Heart right ventricle (tissue), 16 donors: ENCODE data around the gene RNASEH1. TPM values are rescaled to one million over a fixed set of nuclear protein-coding genes. Genes with fewer than 3 reads are reported as not detected.

Source experiments
- ATAC-seq, 8 donors: fragments of 200-7000 bp; cut with Tn5 transposase; one replicate each; pipeline ENCODE4 v1.9.1; 2020; ENCODE audit warnings: mild to moderate bottlenecking in 8 of 8, moderate library complexity in 8 of 8, moderate number of reproducible peaks in 1 of 8
- DNase-seq, 2 donors: peaks; one replicate each; pipeline ENCODE4 v3.0.0-alpha.2; 2020
- H3K27ac ChIP-seq, 10 donors: fragments of 200-600 bp; sonication (generic) in 2 of 10; one replicate each; pipeline versions ENCODE4 v1.5.0 to v1.8.0; 2020 to 2022; ENCODE audit warnings: mild to moderate bottlenecking in 3 of 10
- H3K27me3 ChIP-seq, 7 donors: fragments of 200-600 bp; one replicate each; pipeline ENCODE4 v1.8.0; 2021 to 2022; ENCODE audit warnings: mild to moderate bottlenecking in 2 of 7
- H3K36me3 ChIP-seq, 9 donors: fragments of 200-600 bp; sonication (generic) in 1 of 9; one replicate each; pipeline versions ENCODE4 v1.5.0 to v1.8.0; 2020 to 2022; ENCODE audit warnings: mild to moderate bottlenecking in 2 of 9
- H3K4me1 ChIP-seq, 9 donors: fragments of 200-600 bp; sonication (generic) in 1 of 9; one replicate each; pipeline versions ENCODE4 v1.5.0 to v1.8.0; 2020 to 2022; ENCODE audit warnings: mild to moderate bottlenecking in 4 of 9
- H3K4me3 ChIP-seq, 10 donors: fragments of 200-600 bp; sonication (generic) in 2 of 10; one replicate each; pipeline versions ENCODE4 v1.5.0 to v1.8.0; 2020 to 2022; ENCODE audit warnings: mild to moderate bottlenecking in 7 of 10, moderate library complexity in 2 of 10
- H3K9me3 ChIP-seq, 11 donors: fragments of 200-600 bp in 10 of 11; sonication (generic) in 2 of 11; one replicate each; pipeline versions ENCODE4 v1.5.0 to v1.8.0; 2013 to 2022; ENCODE audit warnings: mild to moderate bottlenecking in 2 of 11, control low read depth in 1 of 11, moderate library complexity in 1 of 11
- CTCF ChIP-seq, 9 donors: fragments of 200-600 bp; sonication (generic) in 2 of 9; IDR thresholded peaks; one replicate each; pipeline versions ENCODE4 v1.5.0 to v1.8.0; 2021 to 2022; ENCODE audit warnings: antibody characterized with exemption in 9 of 9, mild to moderate bottlenecking in 5 of 9, moderate library complexity in 1 of 9
- WGBS, 2 donors: extraction: QIAGEN DNeasy Blood & Tissue Kit; methylation state at CpG; one replicate each; pipeline ENCODE4 v1.1.7; 2013; ENCODE audit warnings: inconsistent platforms in 1 of 2; 5-methylcytosine and 5-hydroxymethylcytosine counted together
- intact Hi-C, 10 donors: fragments of 100-400 bp; cut with DNase I; formaldehyde crosslinking; loops; one replicate each; pipeline versions ENCODE4 v1.11.1 to v1.14.2; 2022
- polyA plus RNA-seq, 2 donors: library from polyadenylated mRNA; stranded (reverse); fragments of 200-250 nt; gene quantifications; one replicate each; pipeline ENCODE4 v1.2.3, GENCODE V29; 2013
- total RNA-seq, 10 donors: library from RNA; stranded (reverse); fragmentation: NEBNext Ultra II Directional in 3 of 10; extraction: Animal tissue kit (Norgen Biotek cat#: 25700) in 3 of 10; gene quantifications; one replicate each; pipeline versions ENCODE4 v1.2.1 to v1.2.4, GENCODE V29; 2021 to 2023
- donor health status: Arrhythmogenic right ventricular cardiomyopathy.
- donor health status: ischemic (EF 13 %, LVEDD 7.1; RV severe dilation, severe dysfunction).
- donor health status: healthy with polysubstance abuse.
- donor health status: DM: no; HTN: yes; CAD: no.
- donor health status: DM: no; HTN: no; CAD: no.
- donor health status: ischemic (EF 25% LVEDD 6.9; RV normal size, moderate dysfunction).
- donor health status: ischemic (EF 25% LVEDD 5.7; RV mildly dilated, moderate dysfunction).
- donor health status: healthy.
- donor health status: DM: yes; HTN: yes; CAD: no.
- donor health status: Ischemic cardiomyopathy.
- donor health status: ischemic (EF 35%, LVEDD 5.7; RV mildly dilated, moderate dysfunction).
- donor health status: nonischemic (EF 11% LVEDD 7.7; RV severe dilation, severe dysfunction).
- donor health status: DM: yes; HTN: yes; CAD: no.
- donor health status: PGD.
- donor health status: ischemic (EF 29% LVEDD 5.4; RV normal size, mild dysfunction).
- donor health status: nonischemic (EF 23%, LVEDD 6.1; RV moderate dilation, normal function).

RNASEH1 gene
- total and polyA plus RNA-seq, 12 donors, result 8.7 to 24.0 (median 19.3) TPM

DNA sequence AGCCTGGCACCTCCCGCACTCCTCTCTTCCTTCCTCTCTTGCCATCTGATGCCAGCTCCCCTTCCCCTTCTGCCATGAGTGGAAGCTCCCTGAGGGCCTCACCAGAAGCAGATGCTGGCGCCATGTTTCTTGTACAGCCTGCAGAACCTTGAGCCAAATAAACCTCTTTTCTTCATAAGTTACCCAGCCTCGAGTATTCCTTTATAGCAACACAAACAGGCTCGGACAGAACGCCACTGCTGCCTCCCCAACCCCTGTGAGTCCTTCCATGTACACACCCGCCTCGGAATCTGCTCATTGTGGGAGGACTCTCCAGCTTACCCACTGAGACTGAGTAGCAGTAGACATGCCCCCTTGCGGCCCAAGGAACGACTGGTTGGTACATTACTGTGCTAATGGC, 8.7 kb upstream of the RNASEH1 start:
- Histone ChIP-seq H3K4me3 (no peak overlapping the region), H3K4me1 (no peaks in the 10 kb centered on the region), H3K27ac (no peak overlapping the region), H3K36me3 (peaks cover 0 to 2% (median 0%) of the 10 kb centered on the region in 9 donors), H3K27me3 (no peaks in the 10 kb centered on the region), H3K9me3 (no peaks in the 10 kb centered on the region)
- TF ChIP-seq CTCF (IDR thresholded peaks at IDR 0.05), result no peak
- no peak for ATAC-seq
- intact Hi-C loops, result no loop called here
- WGBS, 2 donors, result 90 to 92% methylated on average over 9 of the region's 9 CpGs
- DNase-seq, result no peak

- 81 to 95% methylated on average over 6 of the region's 6 CpGs for WGBS, 2 donors
- ATAC-seq, result no peak
These were observed 7.0 kb upstream of the RNASEH1 start for GRCh38 chr2:3565117-3565516.

DNA sequence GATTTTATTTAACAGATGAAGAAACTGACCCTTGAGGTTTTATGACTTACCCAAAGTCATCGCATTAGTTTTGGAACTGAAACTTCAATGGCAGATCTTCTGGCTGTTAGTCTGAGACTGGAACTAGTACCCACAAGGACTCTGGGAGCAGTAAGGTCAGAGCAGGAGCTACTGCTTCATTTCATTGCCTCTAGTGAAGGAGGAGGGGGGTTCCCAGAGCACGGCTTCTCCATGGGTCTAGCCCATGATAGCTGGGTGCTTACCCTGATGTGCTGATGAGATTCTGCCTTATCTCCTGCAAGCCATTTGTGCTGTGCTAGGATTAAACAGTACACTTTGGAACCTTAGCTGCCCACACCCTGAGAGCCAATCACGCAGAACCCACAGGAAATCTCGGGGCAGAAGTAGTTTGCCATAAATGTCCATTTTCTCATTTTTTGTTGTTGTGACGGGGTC, 5.4 kb upstream of the RNASEH1 start:
- ATAC-seq (no peak), DNase-seq (no peak)
- TF ChIP-seq CTCF (IDR thresholded peaks at IDR 0.05), result no peak
- Histone ChIP-seq H3K36me3 (peaks cover 0 to 15% (median 0%) of the 10 kb centered on the region in 9 donors), H3K4me3 (no peak overlapping the region), H3K4me1 (peaks cover 0 to 10% (median 8%) of the 10 kb centered on the region in 9 donors), H3K9me3 (no peaks in the 10 kb centered on the region), H3K27me3 (no peaks in the 10 kb centered on the region), H3K27ac (no peak overlapping the region)
- WGBS, 2 donors, result 92% methylated on average over 5 of the region's 5 CpGs
- intact Hi-C loops, result no loop called here

More at GRCh38 chr2:3565117-3565516, 7.0 kb upstream of the RNASEH1 start:
- Histone ChIP-seq H3K9me3 (no peaks in the 10 kb centered on the region), H3K27ac (no peak overlapping the region), H3K36me3 (peaks cover 0 to 11% (median 0%) of the 10 kb centered on the region in 9 donors), H3K27me3 (no peaks in the 10 kb centered on the region), H3K4me3 (no peak overlapping the region), H3K4me1 (no peaks in the 10 kb centered on the region)
- intact Hi-C loops, result no loop called here
- DNase-seq, result no peak
- TF ChIP-seq CTCF (IDR thresholded peaks at IDR 0.05), result no peak

- Histone ChIP-seq H3K4me3 (peak overlapping the region; percentile 89 to 100 (median 94)), H3K27me3 (no peaks in the 10 kb centered on the region), H3K36me3 (peaks cover 0 to 57% (median 20%) of the 10 kb centered on the region in 9 donors), H3K9me3 (no peaks in the 10 kb centered on the region), H3K27ac (peak overlapping the region; percentile 16 to 97 (median 91)), H3K4me1 (peaks cover 0 to 21% (median 19%) of the 10 kb centered on the region in 9 donors)
- ATAC-seq, result peak in 2 of 8 donors; percentile 3 to 11
- no peak for DNase-seq
- no peak for TF ChIP-seq CTCF (IDR thresholded peaks at IDR 0.05)
- intact Hi-C loops, result loop anchor here in 4 of 10 donors (1.0 to 2.0 kb wide), 3 partner anchors 17 to 179 kb away; partner anchors contain the start of gene RPS7 (in 4 of the 4)
- 0 to 1% methylated on average over 40 of the region's 40 CpGs for WGBS, 2 donors
These were observed 411 bp downstream of the RNASEH1 start for GRCh38 chr2:3557639-3558204.
